Measurements from ENCODE around the gene SERPINB10.
"Not testable (repeated sequence)": the region's sequence is repeated elsewhere in the genome, so short reads cannot be mapped to it uniquely, and the experiment has no call there.

The SERPINB10 gene

GRCh38 chr18:63917817-63918216 is 10.1 kb downstream of the SERPINB10 start:
- no peak for DNase-seq
- Histone ChIP-seq H3K9me3 (no peaks in the 10 kb centered on the region), H3K36me3 (no peaks in the 10 kb centered on the region), H3K4me1 (no peaks in the 10 kb centered on the region), H3K27me3 (no peaks in the 10 kb centered on the region), H3K27ac (no peak overlapping the region), H3K4me3 (no peak overlapping the region)
- intact Hi-C loops (cut with DNase I; ENCODE audit: low total_unique reads) = no loop called here
- TF ChIP-seq CTCF (IDR thresholded peaks at IDR 0.05) = no peak

- no peak for TF ChIP-seq CTCF (IDR thresholded peaks at IDR 0.05)
- no peaks in the 10 kb centered on the region for H3K36me3 ChIP-seq
- no peak overlapping the region for H3K27ac ChIP-seq
- DNase-seq = no peak
- no peaks in the 10 kb centered on the region for H3K4me1 ChIP-seq
- H3K27me3 ChIP-seq = no peaks in the 10 kb centered on the region
- H3K4me3 ChIP-seq = no peak overlapping the region
- no peaks in the 10 kb centered on the region for H3K9me3 ChIP-seq
- intact Hi-C loops (cut with DNase I; ENCODE audit: low total_unique reads) = no loop called here
Observed at GRCh38 chr18:63922049-63922448, 14.3 kb downstream of the SERPINB10 start.

GRCh38 chr18:63924551-63924950 is 16.8 kb downstream of the SERPINB10 start:
- Histone ChIP-seq H3K4me1 (no peaks in the 10 kb centered on the region), H3K9me3 (no peaks in the 10 kb centered on the region), H3K36me3 (no peaks in the 10 kb centered on the region), H3K4me3 (no peak overlapping the region), H3K27me3 (no peaks in the 10 kb centered on the region), H3K27ac (no peak overlapping the region)
- TF ChIP-seq CTCF (IDR thresholded peaks at IDR 0.05) = no peak
- DNase-seq = no peak
- intact Hi-C loops (cut with DNase I; ENCODE audit: low total_unique reads) = no loop called here

GRCh38 chr18:63928331-63928730 is 20.6 kb downstream of the SERPINB10 start:
- TF ChIP-seq CTCF (IDR thresholded peaks at IDR 0.05) = no peak
- Histone ChIP-seq H3K27me3 (no peaks in the 10 kb centered on the region), H3K4me1 (no peaks in the 10 kb centered on the region), H3K4me3 (no peak overlapping the region), H3K36me3 (no peaks in the 10 kb centered on the region), H3K27ac (no peak overlapping the region), H3K9me3 (no peaks in the 10 kb centered on the region)
- DNase-seq = no peak
- intact Hi-C loops (cut with DNase I; ENCODE audit: low total_unique reads) = no loop called here

GRCh38 chr18:63929369-63929768 is 21.6 kb downstream of the SERPINB10 start:
- H3K27me3 ChIP-seq; DNase-seq; intact Hi-C loops (cut with DNase I; ENCODE audit: low total_unique reads); H3K27ac ChIP-seq; H3K36me3 ChIP-seq; H3K9me3 ChIP-seq; H3K4me1 ChIP-seq; H3K4me3 ChIP-seq: not testable (repeated sequence)

- Histone ChIP-seq H3K36me3 (no peaks in the 10 kb centered on the region), H3K27ac (no peak overlapping the region), H3K4me3 (no peak overlapping the region), H3K27me3 (no peaks in the 10 kb centered on the region), H3K9me3 (no peaks in the 10 kb centered on the region), H3K4me1 (peaks cover 0 to 1% (median 0%) of the 10 kb centered on the region in 4 donors)
- intact Hi-C loops (cut with DNase I; ENCODE audit: low total_unique reads) = loop anchor here (10.0 kb wide), 1 partner anchor 406 kb away; no protein-coding TSS in a partner anchor
- DNase-seq = no peak
- no peak for TF ChIP-seq CTCF (IDR thresholded peaks at IDR 0.05)
Observed at GRCh38 chr18:63930773-63931354, 23.1 kb downstream of the SERPINB10 start.
